ENCODE measurements around the gene HIGD1A.

HIGD1A gene

GRCh38 chr3:42822828-42823227 is 18.5 kb upstream of the HIGD1A start:
- Histone ChIP-seq H3K27me3 (replicated peaks; ENCODE audit: insufficient read depth, low read length) (no peaks in the 10 kb centered on the region), H2AFZ (ENCODE audit: low read length) (no peak overlapping the region), H3K27ac (ENCODE audit: low read length) (no peak overlapping the region), H3K9me3 (replicated peaks; ENCODE audit: insufficient read depth, low read length) (no peaks in the 10 kb centered on the region), H3K79me2 (ENCODE audit: low read length) (no peaks in the 10 kb centered on the region), H3K4me1 (ENCODE audit: low read length) (no peaks in the 10 kb centered on the region), H4K20me1 (ENCODE audit: insufficient read depth, low read length) (no peaks in the 10 kb centered on the region), H3K9ac (ENCODE audit: low read length) (no peak overlapping the region), H3K4me2 (ENCODE audit: low read depth, low read length) (no peak overlapping the region), H3K4me3 (ENCODE audit: low read length) (no peak overlapping the region), H3F3A (ENCODE audit: insufficient read depth, low read length) (no peaks in the 10 kb centered on the region), H3K9me2 (replicated peaks; ENCODE audit: insufficient read depth, low read length) (no peaks in the 10 kb centered on the region), H3K36me3 (replicated peaks; ENCODE audit: insufficient read depth, low read length) (no peaks in the 10 kb centered on the region)
- DNase-seq, result no peak
- TF ChIP-seq EZH2 (optimal IDR thresholded peaks at IDR 0.05; ENCODE audit: low read depth, low read length) (no peak), CTCF (IDR thresholded peaks at IDR 0.05; ENCODE audit: low read length) (no peak), EZH2phosphoT487 (IDR thresholded peaks at IDR 0.05; ENCODE audit: low read length) (no peak)

- Histone ChIP-seq H3K9ac (ENCODE audit: low read length) (no peak overlapping the region), H4K20me1 (ENCODE audit: insufficient read depth, low read length) (no peaks in the 10 kb centered on the region), H3K27me3 (replicated peaks; ENCODE audit: insufficient read depth, low read length) (no peaks in the 10 kb centered on the region), H3F3A (ENCODE audit: insufficient read depth, low read length) (no peaks in the 10 kb centered on the region), H2AFZ (ENCODE audit: low read length) (no peak overlapping the region), H3K9me3 (replicated peaks; ENCODE audit: insufficient read depth, low read length) (no peaks in the 10 kb centered on the region), H3K4me2 (ENCODE audit: low read depth, low read length) (no peak overlapping the region), H3K9me2 (replicated peaks; ENCODE audit: insufficient read depth, low read length) (no peaks in the 10 kb centered on the region), H3K27ac (ENCODE audit: low read length) (no peak overlapping the region), H3K36me3 (replicated peaks; ENCODE audit: insufficient read depth, low read length) (no peaks in the 10 kb centered on the region), H3K79me2 (ENCODE audit: low read length) (no peaks in the 10 kb centered on the region), H3K4me1 (ENCODE audit: low read length) (no peaks in the 10 kb centered on the region), H3K4me3 (ENCODE audit: low read length) (no peak overlapping the region)
- TF ChIP-seq CTCF (IDR thresholded peaks at IDR 0.05; ENCODE audit: low read length) (no peak), EZH2phosphoT487 (IDR thresholded peaks at IDR 0.05; ENCODE audit: low read length) (no peak), EZH2 (optimal IDR thresholded peaks at IDR 0.05; ENCODE audit: low read depth, low read length) (no peak)
- no peak for DNase-seq
Observed at GRCh38 chr3:42820746-42821051, 16.4 kb upstream of the HIGD1A start.

GRCh38 chr3:42819351-42819965 is 15.2 kb upstream of the HIGD1A start:
- Histone ChIP-seq H3K4me1 (ENCODE audit: low read length) (no peaks in the 10 kb centered on the region), H3K9me2 (replicated peaks; ENCODE audit: insufficient read depth, low read length) (no peaks in the 10 kb centered on the region), H3F3A (ENCODE audit: insufficient read depth, low read length) (no peaks in the 10 kb centered on the region), H3K9me3 (replicated peaks; ENCODE audit: insufficient read depth, low read length) (no peaks in the 10 kb centered on the region), H3K27ac (ENCODE audit: low read length) (no peak overlapping the region), H3K36me3 (replicated peaks; ENCODE audit: insufficient read depth, low read length) (no peaks in the 10 kb centered on the region), H3K9ac (ENCODE audit: low read length) (no peak overlapping the region), H2AFZ (ENCODE audit: low read length) (no peak overlapping the region), H3K79me2 (ENCODE audit: low read length) (no peaks in the 10 kb centered on the region), H3K4me3 (ENCODE audit: low read length) (no peak overlapping the region), H4K20me1 (ENCODE audit: insufficient read depth, low read length) (no peaks in the 10 kb centered on the region), H3K27me3 (replicated peaks; ENCODE audit: insufficient read depth, low read length) (no peaks in the 10 kb centered on the region), H3K4me2 (ENCODE audit: low read depth, low read length) (no peak overlapping the region)
- DNase-seq, result no peak
- TF ChIP-seq EZH2phosphoT487 (IDR thresholded peaks at IDR 0.05; ENCODE audit: low read length) (no peak), EZH2 (optimal IDR thresholded peaks at IDR 0.05; ENCODE audit: low read depth, low read length) (no peak), CTCF (IDR thresholded peaks at IDR 0.05; ENCODE audit: low read length) (no peak)

Measured in MM.1S (cell line).